ENCODE results near the gene VAT1L. TPM values are rescaled to one million over a fixed set of nuclear protein-coding genes. Genes with fewer than 3 reads are reported as not detected.

VAT1L gene
- total and polyA plus RNA-seq, 2 donors (not counting 1 experiment from before 2014, with no cell fraction given), result 17.9 to 86.9 TPM

- no peaks in the 10 kb centered on the region for H3K79me2 ChIP-seq (ENCODE audit: control insufficient read depth, insufficient read depth, low read length)
- H3K4me3 ChIP-seq (replicated peaks in 1 of 4; ENCODE audit: control extremely low read depth in 1 of 4, insufficient read depth in 1 of 4, low read depth in 3 of 4, low read length in 4 of 4), result no peak overlapping the region
- H3K27ac ChIP-seq (ENCODE audit: insufficient read depth, low read length), result no peak overlapping the region
- no peak for DNase-seq (ENCODE audit: low read depth in 2 of 2)
- no peak overlapping the region for H3K4me2 ChIP-seq (ENCODE audit: extremely low read depth, insufficient read depth, low read length)
- H4K20me1 ChIP-seq (ENCODE audit: control insufficient read depth, extremely low read depth, insufficient read depth, low read length), result no peaks in the 10 kb centered on the region
- no peaks in the 10 kb centered on the region for H3K36me3 ChIP-seq (ENCODE audit: control insufficient read depth, insufficient read depth, low read length)
- no peaks in the 10 kb centered on the region for H3K9me3 ChIP-seq (ENCODE audit: control insufficient read depth, insufficient read depth, low read depth, low read length)
- no peak overlapping the region for H2AFZ ChIP-seq (ENCODE audit: low read length)
- no peaks in the 10 kb centered on the region for H3K4me1 ChIP-seq (ENCODE audit: control insufficient read depth, extremely low read depth, insufficient read depth, low read length)
- H3K9ac ChIP-seq (ENCODE audit: insufficient read depth, low read length), result no peak overlapping the region
- TF ChIP-seq CTCF (conservative IDR thresholded peaks at IDR 0.05 in 1 of 2, IDR thresholded peaks at IDR 0.05 in 1 of 2; ENCODE audit: low read depth in 1 of 2, low read length in 2 of 2) (no peak), EZH2 (IDR thresholded peaks at IDR 0.05; ENCODE audit: low read length, missing control alignments) (no peak)
- no peaks in the 10 kb centered on the region for H3K27me3 ChIP-seq (ENCODE audit: control insufficient read depth, insufficient read depth, low read length)
Measured at GRCh38 chr16:77985111-77985510, 196.7 kb downstream of the VAT1L start.

DNA sequence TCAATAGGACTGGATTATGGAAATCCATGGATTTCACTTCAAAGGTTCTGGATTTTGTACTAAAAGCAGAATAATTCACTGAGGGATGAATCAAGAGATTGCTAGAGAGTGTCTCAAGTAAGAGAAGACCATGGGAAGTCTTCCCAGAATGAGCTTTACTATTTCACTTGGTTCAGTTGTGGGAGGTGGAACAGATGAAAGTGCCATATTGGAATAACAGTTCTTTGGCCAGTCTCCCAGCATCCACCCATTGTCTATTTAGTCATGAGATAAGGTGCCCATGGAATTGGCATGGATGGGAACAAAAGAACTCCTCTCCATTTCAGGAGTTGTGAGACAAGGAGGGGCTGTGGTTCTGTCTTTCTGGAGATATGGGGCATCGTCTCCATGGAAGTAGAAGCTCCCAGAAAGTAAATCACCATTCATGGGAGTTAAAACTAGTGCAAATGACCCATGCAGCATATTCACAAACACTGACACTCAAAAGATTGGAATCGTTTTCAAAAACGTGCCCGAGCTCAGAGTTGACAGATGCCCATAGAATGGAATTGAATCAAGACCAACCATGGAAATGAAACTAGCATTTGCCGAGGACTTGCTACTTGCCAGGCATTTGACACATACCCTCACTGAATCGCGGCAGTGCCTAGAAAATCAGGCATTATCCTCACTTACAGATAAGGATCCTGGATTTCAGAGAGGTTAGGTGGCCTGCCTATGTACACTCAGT lies 197.8 kb downstream of the VAT1L start:
- Histone ChIP-seq H3K4me1 (ENCODE audit: control insufficient read depth, extremely low read depth, insufficient read depth, low read length) (no peaks in the 10 kb centered on the region), H3K9me3 (ENCODE audit: control insufficient read depth, insufficient read depth, low read depth, low read length) (no peaks in the 10 kb centered on the region), H3K4me2 (ENCODE audit: extremely low read depth, insufficient read depth, low read length) (no peak overlapping the region), H3K27ac (ENCODE audit: insufficient read depth, low read length) (no peak overlapping the region), H3K36me3 (ENCODE audit: control insufficient read depth, insufficient read depth, low read length) (no peaks in the 10 kb centered on the region), H3K79me2 (ENCODE audit: control insufficient read depth, insufficient read depth, low read length) (no peaks in the 10 kb centered on the region), H2AFZ (ENCODE audit: low read length) (no peak overlapping the region), H4K20me1 (ENCODE audit: control insufficient read depth, extremely low read depth, insufficient read depth, low read length) (no peaks in the 10 kb centered on the region), H3K27me3 (ENCODE audit: control insufficient read depth, insufficient read depth, low read length) (no peaks in the 10 kb centered on the region), H3K9ac (ENCODE audit: insufficient read depth, low read length) (no peak overlapping the region), H3K4me3 (replicated peaks in 1 of 4; ENCODE audit: control extremely low read depth in 1 of 4, insufficient read depth in 1 of 4, low read depth in 3 of 4, low read length in 4 of 4) (no peak overlapping the region)
- TF ChIP-seq CTCF (conservative IDR thresholded peaks at IDR 0.05 in 1 of 2, IDR thresholded peaks at IDR 0.05 in 1 of 2; ENCODE audit: low read depth in 1 of 2, low read length in 2 of 2), result no peak
- TF ChIP-seq EZH2 (IDR thresholded peaks at IDR 0.05; ENCODE audit: low read length, missing control alignments), result no peak
- no peak for DNase-seq (ENCODE audit: low read depth in 2 of 2)

DNA sequence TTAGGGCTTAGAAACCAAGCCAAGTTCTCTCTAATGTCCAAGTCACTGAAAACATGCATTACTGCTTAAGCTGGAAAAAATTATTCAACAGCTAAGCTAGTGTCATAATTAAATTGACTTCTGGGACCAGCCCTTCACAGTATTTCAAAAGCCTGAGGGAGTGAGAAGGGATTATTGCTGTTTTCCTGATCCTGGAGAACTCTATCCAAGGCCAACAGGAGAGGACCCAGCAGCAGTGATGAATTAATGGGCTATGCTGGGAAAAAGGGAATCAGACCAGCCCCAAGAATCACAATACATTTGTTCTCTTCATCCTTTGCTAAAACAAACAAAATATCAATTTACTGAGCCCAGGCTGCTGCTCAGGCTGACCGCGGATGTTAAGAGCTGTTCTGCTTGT lies 199.4 kb downstream of the VAT1L start:
- Histone ChIP-seq H3K36me3 (ENCODE audit: control insufficient read depth, insufficient read depth, low read length) (no peaks in the 10 kb centered on the region), H2AFZ (ENCODE audit: low read length) (no peak overlapping the region), H3K79me2 (ENCODE audit: control insufficient read depth, insufficient read depth, low read length) (no peaks in the 10 kb centered on the region), H3K4me2 (ENCODE audit: extremely low read depth, insufficient read depth, low read length) (no peak overlapping the region), H3K4me1 (ENCODE audit: control insufficient read depth, extremely low read depth, insufficient read depth, low read length) (no peaks in the 10 kb centered on the region), H3K9me3 (ENCODE audit: control insufficient read depth, insufficient read depth, low read depth, low read length) (no peaks in the 10 kb centered on the region), H3K4me3 (replicated peaks in 1 of 4; ENCODE audit: control extremely low read depth in 1 of 4, insufficient read depth in 1 of 4, low read depth in 3 of 4, low read length in 4 of 4) (no peak overlapping the region), H3K27ac (ENCODE audit: insufficient read depth, low read length) (no peak overlapping the region), H4K20me1 (ENCODE audit: control insufficient read depth, extremely low read depth, insufficient read depth, low read length) (no peaks in the 10 kb centered on the region), H3K9ac (ENCODE audit: insufficient read depth, low read length) (no peak overlapping the region), H3K27me3 (ENCODE audit: control insufficient read depth, insufficient read depth, low read length) (no peaks in the 10 kb centered on the region)
- TF ChIP-seq EZH2 (IDR thresholded peaks at IDR 0.05; ENCODE audit: low read length, missing control alignments) (no peak), CTCF (conservative IDR thresholded peaks at IDR 0.05 in 1 of 2, IDR thresholded peaks at IDR 0.05 in 1 of 2; ENCODE audit: low read depth in 1 of 2, low read length in 2 of 2) (no peak)
- no peak for DNase-seq (ENCODE audit: low read depth in 2 of 2)
